PC-9 (cell line): ENCODE data around the gene ABCA6. TPM values are rescaled to one million over a fixed set of nuclear protein-coding genes. Genes with fewer than 3 reads are reported as not detected.
"Not testable (repeated sequence)": the region's sequence is repeated elsewhere in the genome, so short reads cannot be mapped to it uniquely, and the experiment has no call there.

ENCODE experiments used
- BruUV-seq: library from RNA; stranded (reverse); fragments of 400-500 nt; replicated peaks from 2 replicates; lab custom pipeline; 2021; lab: Mats Ljungman, UMichigan
- CTCF ChIA-PET: fragments of 300-600 bp; sonication (Branson Sonifier 250); formaldehyde crosslinking; loops from one replicate; lab custom pipeline; 2022; ENCODE audit warnings: antibody characterized with exemption; lab: Charles Lee
- POLR2A ChIA-PET: fragments of 300-600 bp; sonication (Branson Sonifier 250); formaldehyde crosslinking; loops from one replicate; lab custom pipeline; 2022; ENCODE audit warnings: antibody characterized with exemption; ENCODE audit not compliant: unreplicated experiment; lab: Charles Lee
- DNase-seq, 2 experiments: peaks; one replicate each; pipeline versions ENCODE4 v3.0.0 to v3.0.0-alpha.2; 2015 to 2022; ENCODE audit warnings: mixed read lengths in 1 of 2
- H2AFZ ChIP-seq: fragments of 200-600 bp; sonication (generic); 2 replicates; pipeline ENCODE4 v1.8.1; 2017; ENCODE audit warnings: antibody characterized with exemption
- H3F3A ChIP-seq: fragments of 200-600 bp; sonication (generic); 2 replicates; pipeline ENCODE4 v1.8.1; 2017; ENCODE audit warnings: antibody characterized with exemption, mild to moderate bottlenecking, low read depth; ENCODE audit not compliant: insufficient read depth
- H3K27ac ChIP-seq: fragments of 200-600 bp; sonication (generic); 2 replicates; pipeline ENCODE4 v1.6.1; 2016; ENCODE audit warnings: mixed run types
- H3K27me3 ChIP-seq: fragments of 200-600 bp; sonication (generic); 2 replicates; pipeline ENCODE4 v1.6.1; 2016; ENCODE audit warnings: low read depth, mixed run types; ENCODE audit not compliant: insufficient read depth
- H3K36me3 ChIP-seq: fragments of 200-600 bp; sonication (generic); 2 replicates; pipeline ENCODE4 v1.6.1; 2016; ENCODE audit warnings: low read depth, mixed run types
- H3K4me1 ChIP-seq: fragments of 200-600 bp; sonication (generic); replicated peaks from 2 replicates; pipeline ENCODE4 v1.6.1; 2016; ENCODE audit warnings: mixed run types; ENCODE audit not compliant: insufficient read depth
- H3K4me2 ChIP-seq: fragments of 200-600 bp; sonication (generic); 2 replicates; pipeline ENCODE4 v1.6.1; 2017; ENCODE audit warnings: mixed run types
- H3K4me3 ChIP-seq: fragments of 200-600 bp; sonication (generic); 2 replicates; pipeline ENCODE4 v1.6.1; 2016; ENCODE audit warnings: mixed run types
- H3K79me2 ChIP-seq: fragments of 200-600 bp; sonication (generic); 2 replicates; pipeline ENCODE4 v1.6.1; 2017; ENCODE audit warnings: low read depth, mixed run types
- H3K9me2 ChIP-seq: fragments of 200-600 bp; sonication (generic); 2 replicates; pipeline ENCODE4 v1.8.1; 2017; ENCODE audit warnings: mild to moderate bottlenecking; ENCODE audit not compliant: insufficient read depth
- H3K9me3 ChIP-seq: fragments of 200-600 bp; sonication (generic); 2 replicates; pipeline ENCODE4 v1.8.1; 2016; ENCODE audit warnings: low read depth; ENCODE audit not compliant: insufficient read depth
- H4K20me1 ChIP-seq: fragments of 200-600 bp; sonication (generic); 2 replicates; pipeline ENCODE4 v1.8.1; 2017; ENCODE audit not compliant: insufficient read depth
- EZH2 ChIP-seq: fragments of 200-600 bp; sonication (generic); IDR thresholded peaks from 2 replicates; pipeline ENCODE4 v1.8.0; 2017; ENCODE audit warnings: antibody characterized with exemption, low read depth
- intact Hi-C: fragments of 100-400 bp; cut with micrococcal nuclease; formaldehyde crosslinking; loops from one replicate; pipeline ENCODE4 v1.10.0; 2022; ENCODE audit not compliant: unreplicated experiment
- total RNA-seq: library from RNA; stranded (reverse); gene quantifications from 2 replicates; pipeline ENCODE4 v1.2.3, GENCODE V29; 2021
- TF ChIP-seq, protein P1 (sequence below): fragments of 200-600 bp; sonication (generic); conservative IDR thresholded peaks from 2 replicates; pipeline ENCODE4 v1.6.1; 2017; ENCODE audit warnings: mixed run types, antibody characterized with exemption, mild to moderate bottlenecking, moderate library complexity

ABCA6 gene
- total RNA-seq, 1 experiment from 2014 or later: not detected

DNA sequence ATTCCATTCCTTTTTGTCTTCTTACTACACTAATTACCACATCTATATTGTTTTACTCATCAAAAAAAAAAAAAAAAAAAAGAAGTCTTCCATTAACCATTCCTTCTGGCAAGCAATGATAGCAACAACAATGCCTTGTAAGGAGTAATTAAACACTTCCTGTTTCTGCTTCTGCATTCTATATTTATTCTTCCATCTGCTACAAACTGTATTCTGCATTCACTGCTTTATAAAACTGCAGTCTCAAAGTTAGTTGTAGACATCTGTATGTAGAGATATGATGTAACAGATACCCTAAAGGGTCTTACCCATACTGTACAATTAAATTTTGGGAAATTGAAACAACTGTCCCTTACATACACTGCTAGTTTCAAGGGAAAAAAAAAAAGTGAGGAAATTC is 28.7 kb upstream of the ABCA6 start:
- Histone ChIP-seq H3K79me2 (no peaks in the 10 kb centered on the region), H3K27me3 (no peaks in the 10 kb centered on the region), H4K20me1 (no peaks in the 10 kb centered on the region), H3K36me3 (no peaks in the 10 kb centered on the region), H2AFZ (no peak overlapping the region), H3K4me2 (no peak overlapping the region), H3K9me2 (no peaks in the 10 kb centered on the region), H3F3A (no peaks in the 10 kb centered on the region), H3K9me3 (no peaks in the 10 kb centered on the region), H3K27ac (no peak overlapping the region), H3K4me1 (peaks cover 3% of the 10 kb centered on the region), H3K4me3 (no peak overlapping the region)
- POLR2A ChIA-PET: no interaction called here
- BruUV-seq: no TSS peak
- intact Hi-C loops: no loop called here
- CTCF ChIA-PET: no interaction called here
- no peak for DNase-seq
- TF ChIP-seq, protein P1, sequence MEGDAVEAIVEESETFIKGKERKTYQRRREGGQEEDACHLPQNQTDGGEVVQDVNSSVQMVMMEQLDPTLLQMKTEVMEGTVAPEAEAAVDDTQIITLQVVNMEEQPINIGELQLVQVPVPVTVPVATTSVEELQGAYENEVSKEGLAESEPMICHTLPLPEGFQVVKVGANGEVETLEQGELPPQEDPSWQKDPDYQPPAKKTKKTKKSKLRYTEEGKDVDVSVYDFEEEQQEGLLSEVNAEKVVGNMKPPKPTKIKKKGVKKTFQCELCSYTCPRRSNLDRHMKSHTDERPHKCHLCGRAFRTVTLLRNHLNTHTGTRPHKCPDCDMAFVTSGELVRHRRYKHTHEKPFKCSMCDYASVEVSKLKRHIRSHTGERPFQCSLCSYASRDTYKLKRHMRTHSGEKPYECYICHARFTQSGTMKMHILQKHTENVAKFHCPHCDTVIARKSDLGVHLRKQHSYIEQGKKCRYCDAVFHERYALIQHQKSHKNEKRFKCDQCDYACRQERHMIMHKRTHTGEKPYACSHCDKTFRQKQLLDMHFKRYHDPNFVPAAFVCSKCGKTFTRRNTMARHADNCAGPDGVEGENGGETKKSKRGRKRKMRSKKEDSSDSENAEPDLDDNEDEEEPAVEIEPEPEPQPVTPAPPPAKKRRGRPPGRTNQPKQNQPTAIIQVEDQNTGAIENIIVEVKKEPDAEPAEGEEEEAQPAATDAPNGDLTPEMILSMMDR: no peak
- TF ChIP-seq EZH2: no peak

DNA sequence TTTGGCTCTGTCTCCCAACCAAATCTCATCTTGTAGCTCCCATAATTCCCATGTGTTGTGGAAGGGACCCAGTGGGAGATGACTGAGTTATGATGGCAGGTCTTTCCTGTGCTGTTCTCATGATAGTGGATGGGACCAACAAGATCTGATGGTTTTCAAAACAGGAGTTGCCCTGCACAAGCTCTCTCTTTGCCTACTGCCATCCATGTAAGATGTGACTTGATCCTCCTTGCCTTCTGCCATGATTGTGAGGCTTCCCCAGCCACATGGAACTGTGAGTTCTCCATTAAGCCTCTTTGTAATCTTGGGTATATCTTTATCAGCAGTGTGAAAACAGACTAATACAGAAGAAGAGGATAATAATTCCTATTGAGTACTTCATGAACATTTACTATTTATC is 26.9 kb upstream of the ABCA6 start:
- H3K9me2 ChIP-seq, POLR2A ChIA-PET, CTCF ChIA-PET: not testable (repeated sequence)

DNA sequence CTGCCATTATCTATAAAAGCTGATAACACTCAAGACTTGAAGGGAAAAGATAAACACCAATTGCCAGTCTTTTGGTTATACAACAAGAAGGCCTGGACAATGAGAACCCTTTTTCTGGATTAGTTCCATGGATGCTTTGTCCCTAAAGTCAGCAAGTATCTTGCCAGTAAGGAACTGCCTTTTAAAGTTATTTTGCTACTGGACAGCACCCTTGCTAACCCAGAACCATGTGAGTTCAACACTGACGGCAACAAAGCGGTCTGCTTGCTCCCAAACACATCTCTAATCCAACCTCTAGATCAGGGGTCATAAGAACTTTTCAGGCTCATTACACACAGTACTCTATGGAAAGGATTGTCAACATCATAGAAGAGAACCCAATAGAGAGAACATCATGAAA is 25.3 kb upstream of the ABCA6 start:
- Histone ChIP-seq H3K27ac (no peak overlapping the region), H4K20me1 (no peaks in the 10 kb centered on the region), H3K9me3 (no peaks in the 10 kb centered on the region), H2AFZ (no peak overlapping the region), H3K9me2 (0 out of 2 replicates have a peak, but pooled peaks cover 5% of the 10 kb centered on the region), H3K79me2 (no peaks in the 10 kb centered on the region), H3K36me3 (no peaks in the 10 kb centered on the region), H3F3A (no peaks in the 10 kb centered on the region), H3K4me3 (no peak overlapping the region), H3K4me2 (no peak overlapping the region), H3K27me3 (no peaks in the 10 kb centered on the region), H3K4me1 (no peaks in the 10 kb centered on the region)
- no peak for DNase-seq
- intact Hi-C loops: no loop called here
- no TSS peak for BruUV-seq
- ChIA-PET CTCF (interaction anchor here (0.6 kb wide), 1 partner anchor 664 kb away, joined by 17 read pairs; no protein-coding TSS in a partner anchor), POLR2A (no interaction called here)
- TF ChIP-seq, protein P1: no peak
- no peak for TF ChIP-seq EZH2

More for the DNA sequence above, 26.9 kb upstream of the ABCA6 start:
- H3K4me3 ChIP-seq, H3K79me2 ChIP-seq, H3K4me1 ChIP-seq, BruUV-seq, H3K36me3 ChIP-seq, H4K20me1 ChIP-seq, H3F3A ChIP-seq, intact Hi-C loops, H3K4me2 ChIP-seq, H3K27ac ChIP-seq, DNase-seq, H3K27me3 ChIP-seq, H3K9me3 ChIP-seq, H2AFZ ChIP-seq: not testable (repeated sequence)

DNA sequence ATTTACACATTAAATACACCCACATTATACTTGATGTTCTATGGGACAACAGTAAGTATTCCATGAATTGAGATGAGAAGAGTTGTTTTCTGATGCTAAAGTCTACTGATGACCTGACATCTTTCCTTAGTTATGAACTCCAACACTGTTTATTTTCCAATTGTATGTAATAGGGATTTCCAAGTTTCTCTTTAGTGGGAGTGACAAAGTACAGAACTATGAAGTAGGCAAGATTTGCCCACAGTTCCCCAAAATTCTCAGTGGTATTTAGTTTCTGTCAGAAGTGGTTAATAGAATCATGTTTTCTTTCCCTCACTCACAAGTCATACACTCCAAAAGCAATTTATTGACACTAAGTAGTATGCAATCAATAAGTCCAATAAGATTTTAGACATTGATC is 22.5 kb upstream of the ABCA6 start:
- POLR2A ChIA-PET: no interaction called here
- intact Hi-C loops: no loop called here
- Histone ChIP-seq H3K4me2 (no peak overlapping the region), H3K4me3 (no peak overlapping the region), H3K27ac (no peak overlapping the region), H3K9me3 (no peaks in the 10 kb centered on the region), H3K36me3 (no peaks in the 10 kb centered on the region), H3K79me2 (no peaks in the 10 kb centered on the region), H4K20me1 (no peaks in the 10 kb centered on the region), H3F3A (no peaks in the 10 kb centered on the region), H3K27me3 (no peaks in the 10 kb centered on the region), H3K4me1 (no peaks in the 10 kb centered on the region), H3K9me2 (0 out of 2 replicates have a peak, but pooled peaks cover 5% of the 10 kb centered on the region), H2AFZ (no peak overlapping the region)
- DNase-seq: no peak
- no TSS peak for BruUV-seq
- TF ChIP-seq EZH2: no peak
- TF ChIP-seq, protein P1: no peak
- CTCF ChIA-PET: no interaction called here
